ENCODE data around the gene PRDM16. TPM values are rescaled to one million over a fixed set of nuclear protein-coding genes. Genes with fewer than 3 reads are reported as not detected.

Gene PRDM16
- total and polyA plus RNA-seq, 2 of the 13 experiments (the other 11 are each of a cell fraction or from before 2014, with no cell fraction given) = 0.15 to 0.81 TPM

- TF ChIP-seq NR2C2 (CRISPR knock-in tag; IDR thresholded peaks at IDR 0.05; ENCODE audit: borderline replicate concordance) (peak; percentile 15; the same call in 1 of the 2 replicates), ZNF781 (CRISPR knock-in tag; IDR thresholded peaks at IDR 0.05; ENCODE audit: borderline replicate concordance, not compliant biosample characterization) (no peak), SATB2 (CRISPR knock-in tag; IDR thresholded peaks at IDR 0.05) (peak; percentile 76; the same call in 1 of the 2 replicates), IRF9 (CRISPR knock-in tag; IDR thresholded peaks at IDR 0.05; ENCODE audit: borderline replicate concordance) (no peak), HOMEZ (CRISPR knock-in tag; IDR thresholded peaks at IDR 0.05; ENCODE audit: low read depth) (no peak), YEATS4 (CRISPR knock-in tag; IDR thresholded peaks at IDR 0.05; ENCODE audit: borderline replicate concordance) (peak; percentile 81; the same call in 1 of the 2 replicates), ZKSCAN8 (CRISPR knock-in tag; IDR thresholded peaks at IDR 0.05; ENCODE audit: borderline replicate concordance) (no peak), MYC (CRISPR knock-in tag; IDR thresholded peaks at IDR 0.05; ENCODE audit: borderline replicate concordance) (peak; percentile 66; the same call in 1 of the 2 replicates), ZNF121 (CRISPR knock-in tag; IDR thresholded peaks at IDR 0.05) (no peak), EHMT2 (IDR thresholded peaks at IDR 0.05; ENCODE audit: borderline replicate concordance, low read depth, low read length) (no peak), MXD1 (CRISPR knock-in tag; IDR thresholded peaks at IDR 0.05) (peak; percentile 63; the same call in 1 of the 2 replicates), ZBTB4 (CRISPR knock-in tag; IDR thresholded peaks at IDR 0.05; ENCODE audit: borderline replicate concordance) (no peak), ZNF510 (CRISPR knock-in tag; IDR thresholded peaks at IDR 0.05; ENCODE audit: low read depth) (no peak), ZNF468 (CRISPR knock-in tag; IDR thresholded peaks at IDR 0.05) (peak; percentile 49; the same call in 1 of the 2 replicates)
- TF ChIP-seq, protein P1, sequence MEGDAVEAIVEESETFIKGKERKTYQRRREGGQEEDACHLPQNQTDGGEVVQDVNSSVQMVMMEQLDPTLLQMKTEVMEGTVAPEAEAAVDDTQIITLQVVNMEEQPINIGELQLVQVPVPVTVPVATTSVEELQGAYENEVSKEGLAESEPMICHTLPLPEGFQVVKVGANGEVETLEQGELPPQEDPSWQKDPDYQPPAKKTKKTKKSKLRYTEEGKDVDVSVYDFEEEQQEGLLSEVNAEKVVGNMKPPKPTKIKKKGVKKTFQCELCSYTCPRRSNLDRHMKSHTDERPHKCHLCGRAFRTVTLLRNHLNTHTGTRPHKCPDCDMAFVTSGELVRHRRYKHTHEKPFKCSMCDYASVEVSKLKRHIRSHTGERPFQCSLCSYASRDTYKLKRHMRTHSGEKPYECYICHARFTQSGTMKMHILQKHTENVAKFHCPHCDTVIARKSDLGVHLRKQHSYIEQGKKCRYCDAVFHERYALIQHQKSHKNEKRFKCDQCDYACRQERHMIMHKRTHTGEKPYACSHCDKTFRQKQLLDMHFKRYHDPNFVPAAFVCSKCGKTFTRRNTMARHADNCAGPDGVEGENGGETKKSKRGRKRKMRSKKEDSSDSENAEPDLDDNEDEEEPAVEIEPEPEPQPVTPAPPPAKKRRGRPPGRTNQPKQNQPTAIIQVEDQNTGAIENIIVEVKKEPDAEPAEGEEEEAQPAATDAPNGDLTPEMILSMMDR (CRISPR knock-in tag; IDR thresholded peaks at IDR 0.05) = peak; percentile 73
- TF ChIP-seq, protein P2, sequence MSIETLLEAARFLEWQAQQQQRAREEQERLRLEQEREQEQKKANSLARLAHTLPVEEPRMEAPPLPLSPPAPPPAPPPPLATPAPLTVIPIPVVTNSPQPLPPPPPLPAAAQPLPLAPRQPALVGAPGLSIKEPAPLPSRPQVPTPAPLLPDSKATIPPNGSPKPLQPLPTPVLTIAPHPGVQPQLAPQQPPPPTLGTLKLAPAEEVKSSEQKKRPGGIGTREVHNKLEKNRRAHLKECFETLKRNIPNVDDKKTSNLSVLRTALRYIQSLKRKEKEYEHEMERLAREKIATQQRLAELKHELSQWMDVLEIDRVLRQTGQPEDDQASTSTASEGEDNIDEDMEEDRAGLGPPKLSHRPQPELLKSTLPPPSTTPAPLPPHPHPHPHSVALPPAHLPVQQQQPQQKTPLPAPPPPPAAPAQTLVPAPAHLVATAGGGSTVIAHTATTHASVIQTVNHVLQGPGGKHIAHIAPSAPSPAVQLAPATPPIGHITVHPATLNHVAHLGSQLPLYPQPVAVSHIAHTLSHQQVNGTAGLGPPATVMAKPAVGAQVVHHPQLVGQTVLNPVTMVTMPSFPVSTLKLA (IDR thresholded peaks at IDR 0.05) = no peak
Measured at GRCh38 chr1:3453891-3454810, 385.1 kb downstream of the PRDM16 start, which contains the start of gene ARHGEF16 (continued).
